K562 (cell line): Measurements from ENCODE around the gene INVS.

Source experiments
- ADNP ChIP-seq: fragments of 200-800 bp; sonication (Bioruptor generic); IDR thresholded peaks from 2 replicates; pipeline ENCODE4 v1.6.1; 2016; ENCODE audit warnings: missing genetic modification characterization, missing compliant biosample characterization
- CBX3 ChIP-seq, 2 experiments: IDR thresholded peaks; 1 replicate in 1 of 2; 2 replicates in 1 of 2; pipeline ENCODE4 v1.6.1; 2012; ENCODE audit warnings: inconsistent platforms in 2 of 2, low read length in 2 of 2, borderline replicate concordance in 1 of 2, control low read depth in 1 of 2
- CTCF ChIP-seq, 3 experiments: IDR thresholded peaks in 2 of 3; conservative IDR thresholded peaks in 1 of 3; 2 replicates each; pipeline ENCODE4 v1.5.1; 2011 to 2012; ENCODE audit warnings: low read length in 3 of 3, mild to moderate bottlenecking in 3 of 3, control low read depth in 2 of 3, improper control_type of control experiment in 1 of 3, inconsistent platforms in 1 of 3, low read depth in 1 of 3, mixed read lengths in 1 of 3, moderate library complexity in 1 of 3; ENCODE audit not compliant: insufficient read depth in 2 of 3
- ETV6 ChIP-seq, 3 experiments: fragments of 150-350 bp in 1 of 3; sonication (generic) in 1 of 3; formaldehyde crosslinking in 1 of 3; IDR thresholded peaks; 2 replicates each; pipeline versions ENCODE4 v1.6.1 to v1.8.0; 2014 to 2022; ENCODE audit warnings: borderline replicate concordance in 2 of 3, low read depth in 2 of 3, antibody characterized with exemption in 1 of 3, low read length in 1 of 3, mild to moderate bottlenecking in 1 of 3, missing genetic modification reagents in 1 of 3
- EZH2 ChIP-seq: IDR thresholded peaks from 2 replicates; pipeline ENCODE4 v1.6.1; 2012; ENCODE audit warnings: low read depth, mild to moderate bottlenecking, inconsistent platforms, low read length, borderline replicate concordance
- MAZ ChIP-seq, 2 experiments: fragments of 450-650 bp in 1 of 2; sonication (generic) in 1 of 2; formaldehyde crosslinking; IDR thresholded peaks in 1 of 2; conservative IDR thresholded peaks in 1 of 2; 2 replicates each; pipeline versions ENCODE4 v1.4.0 to v1.5.0; 2020; ENCODE audit warnings: mild to moderate bottlenecking in 1 of 2, missing genetic modification reagents in 1 of 2
- NR2C2 ChIP-seq, 2 experiments: fragments of 200-800 bp in 1 of 2; sonication (Bioruptor generic) in 1 of 2; sonication (generic) in 1 of 2; formaldehyde crosslinking in 1 of 2; IDR thresholded peaks; 2 replicates each; pipeline versions ENCODE4 v1.6.1 to v1.8.0; 2016 to 2022; ENCODE audit warnings: mild to moderate bottlenecking in 1 of 2, missing compliant biosample characterization in 1 of 2, missing genetic modification characterization in 1 of 2, missing genetic modification reagents in 1 of 2
- PRDM10 ChIP-seq: fragments of 450-650 bp; IDR thresholded peaks from 2 replicates; pipeline ENCODE4 v1.6.1; 2018; ENCODE audit not compliant: partially characterized antibody
- REST ChIP-seq, 2 experiments: fragments of 450-650 bp; formaldehyde crosslinking in 1 of 2; IDR thresholded peaks; 2 replicates each; pipeline versions ENCODE4 v1.4.0 to v1.6.1; 2014 to 2020; ENCODE audit warnings: mild to moderate bottlenecking in 2 of 2, borderline replicate concordance in 1 of 2, low read depth in 1 of 2
- SP1 ChIP-seq: sonication (generic); formaldehyde crosslinking; IDR thresholded peaks from 2 replicates; pipeline ENCODE4 v1.8.1; 2022; ENCODE audit warnings: mild to moderate bottlenecking, missing genetic modification reagents
- UBTF ChIP-seq, 2 experiments: IDR thresholded peaks; 2 replicates each; pipeline ENCODE4 v1.6.1; 2012; ENCODE audit warnings: improper control_type of control experiment in 2 of 2, low read depth in 2 of 2, low read length in 2 of 2, borderline replicate concordance in 1 of 2

GRCh38 chr9:100281066-100281465 is 182.0 kb downstream of the INVS start:
- TF ChIP-seq ADNP (tag) (no peak), UBTF (IDR thresholded peaks at IDR 0.05; ENCODE audit: borderline replicate concordance in 1 of 2, low read depth in 2 of 2, low read length in 2 of 2) (no peak), REST (IDR thresholded peaks at IDR 0.05; ENCODE audit: borderline replicate concordance) (no peak), REST (CRISPR knock-in tag; IDR thresholded peaks at IDR 0.05; ENCODE audit: low read depth) (no peak), MAZ (CRISPR knock-in tag; conservative IDR thresholded peaks at IDR 0.05 in 1 of 2, IDR thresholded peaks at IDR 0.05 in 1 of 2) (no peak), ETV6 (IDR thresholded peaks at IDR 0.05; ENCODE audit: borderline replicate concordance in 1 of 2, low read depth in 2 of 2, low read length in 1 of 2) (no peak), ETV6 (CRISPR knock-in tag; IDR thresholded peaks at IDR 0.05; ENCODE audit: borderline replicate concordance) (no peak), CTCF (IDR thresholded peaks at IDR 0.05 in 2 of 3, conservative IDR thresholded peaks at IDR 0.05 in 1 of 3; ENCODE audit: insufficient read depth in 2 of 3, low read depth in 1 of 3, low read length in 3 of 3) (no peak), CBX3 (IDR thresholded peaks at IDR 0.05; ENCODE audit: borderline replicate concordance in 1 of 2, low read length in 2 of 2) (no peak), NR2C2 (CRISPR knock-in tag; IDR thresholded peaks at IDR 0.05) (no peak), NR2C2 (tag; IDR thresholded peaks at IDR 0.05) (no peak), EZH2 (no peak), PRDM10 (no peak), SP1 (CRISPR knock-in tag) (no peak)
